Right lobe of liver (tissue), 4 donors: ENCODE data around the gene APLP2.

ENCODE experiments used
- CTCF ChIP-seq, 4 donors: fragments of 200-600 bp in 3 of 4; fragments of 450-650 bp in 1 of 4; IDR thresholded peaks; one replicate each; pipeline versions ENCODE4 v1.5.1 to v1.8.0; 2016 to 2022; ENCODE audit warnings: antibody characterized with exemption in 4 of 4, mild to moderate bottlenecking in 2 of 4
- POLR2A ChIP-seq: fragments of 450-650 bp; IDR thresholded peaks from one replicate; pipeline ENCODE4 v1.6.1; 2017; ENCODE audit warnings: antibody characterized with exemption, mild to moderate bottlenecking
- donor health status: DM: no; HTN: no; CAD: no.
- donor health status: DM: no; HTN: no; CAD: no.
- donor health status: DM: no; HTN: yes; CAD: no.

GRCh38 chr11:130050257-130050656 lies 19.4 kb upstream of the APLP2 start:
- TF ChIP-seq CTCF (IDR thresholded peaks at IDR 0.05) (no peak), POLR2A (no peak)
